DND-41 (cell line): ENCODE results near the gene COL6A5.

Experiments used
- ATAC-seq: fragments of 200-7000 bp; cut with Tn5 transposase; 3 replicates; pipeline ENCODE4 v1.9.1; 2021; ENCODE audit warnings: low read depth; ENCODE audit not compliant: insufficient read depth
- DNase-seq: peaks from one replicate; pipeline ENCODE4 v3.0.0-alpha.2; 2020
- H2AFZ ChIP-seq: 2 replicates; pipeline ENCODE4 v1.6.0; 2012; ENCODE audit warnings: low read depth, low read length
- H3K27ac ChIP-seq: 2 replicates; pipeline ENCODE4 v1.5.1; 2012; ENCODE audit warnings: low read length, inconsistent platforms
- H3K27me3 ChIP-seq: fragments of 200-600 bp; sonication (generic); 2 replicates; pipeline ENCODE4 v1.6.0; 2012; ENCODE audit warnings: low read length, mild to moderate bottlenecking, inconsistent platforms; ENCODE audit not compliant: insufficient read depth, poor library complexity
- H3K36me3 ChIP-seq: 2 replicates; pipeline ENCODE4 v1.5.1; 2012; ENCODE audit warnings: low read length, inconsistent platforms; ENCODE audit not compliant: insufficient read depth
- H3K4me1 ChIP-seq: 2 replicates; pipeline ENCODE4 v1.5.1; 2012; ENCODE audit warnings: mild to moderate bottlenecking, low read length; ENCODE audit not compliant: insufficient read depth
- H3K4me2 ChIP-seq: 2 replicates; pipeline ENCODE4 v1.6.0; 2012; ENCODE audit warnings: mild to moderate bottlenecking, moderate library complexity, low read length, inconsistent platforms; ENCODE audit not compliant: insufficient read depth
- H3K4me3 ChIP-seq, 2 experiments: fragments of 200-600 bp in 1 of 2; shearing (Covaris generic) in 1 of 2; 2 replicates each; pipeline ENCODE4 v1.5.1; 2012 to 2016; ENCODE audit warnings: inconsistent platforms in 2 of 2, low read length in 2 of 2, mild to moderate bottlenecking in 2 of 2, low read depth in 1 of 2, moderate library complexity in 1 of 2
- H3K79me2 ChIP-seq: 2 replicates; pipeline ENCODE4 v1.6.0; 2012; ENCODE audit warnings: low read length, inconsistent platforms; ENCODE audit not compliant: insufficient read depth
- H3K9ac ChIP-seq: 2 replicates; pipeline ENCODE4 v1.6.0; 2012; ENCODE audit warnings: low read depth, mild to moderate bottlenecking, inconsistent platforms, low read length, moderate library complexity
- H3K9me3 ChIP-seq: 2 replicates; pipeline ENCODE4 v1.5.1; 2012; ENCODE audit warnings: low read length, moderate library complexity, mild to moderate bottlenecking, inconsistent platforms; ENCODE audit not compliant: insufficient read depth, severe bottlenecking
- H4K20me1 ChIP-seq: 2 replicates; pipeline ENCODE4 v1.6.0; 2012; ENCODE audit warnings: low read length; ENCODE audit not compliant: insufficient read depth
- EZH2 ChIP-seq: IDR thresholded peaks from 3 replicates; pipeline ENCODE4 v1.6.1; 2012; ENCODE audit warnings: borderline replicate concordance, low read depth, mild to moderate bottlenecking, moderate library complexity, low read length, inconsistent platforms; ENCODE audit not compliant: severe bottlenecking
- TF ChIP-seq, protein P1 (sequence below): IDR thresholded peaks from 2 replicates; pipeline ENCODE4 v1.5.1; 2012; ENCODE audit warnings: borderline replicate concordance, low read length, moderate library complexity, mild to moderate bottlenecking; ENCODE audit not compliant: poor library complexity, severe bottlenecking; ENCODE audit errors: extremely low read depth

COL6A5 gene

DNA sequence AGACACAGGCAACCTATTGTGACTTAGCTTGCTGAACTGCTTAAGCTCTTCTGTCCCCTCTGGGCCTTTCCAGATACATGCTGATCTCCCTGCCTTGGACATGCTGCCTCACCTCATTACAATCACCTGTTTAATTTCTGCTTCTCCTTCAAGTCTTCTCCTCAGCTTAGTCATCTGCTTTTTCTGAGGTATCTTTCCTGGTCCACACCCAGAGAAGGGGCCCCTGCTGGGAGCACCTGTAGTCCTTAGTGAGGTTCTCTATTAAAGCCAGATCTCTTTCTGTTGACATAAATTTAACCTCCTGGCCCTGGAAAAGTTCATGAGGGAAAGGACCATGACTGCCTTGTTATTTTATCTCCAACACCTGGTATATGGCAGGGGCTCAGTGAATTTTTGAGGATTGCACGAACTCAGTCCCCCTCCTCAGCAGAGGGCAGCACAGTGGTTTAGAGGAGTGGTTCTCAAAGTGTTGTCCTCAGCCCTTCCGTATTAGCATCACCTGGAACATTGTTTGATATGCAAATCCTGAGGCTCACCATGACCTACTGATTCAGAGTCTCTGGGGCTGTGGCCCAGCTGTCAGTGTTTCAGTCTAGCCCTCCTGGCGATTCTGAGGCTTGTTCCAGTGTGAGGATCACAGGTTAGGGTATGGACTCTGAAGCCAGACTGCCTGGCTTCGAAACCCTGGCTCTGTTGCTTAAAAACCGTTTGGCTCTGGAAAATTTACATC is 184.2 kb downstream of the COL6A5 start:
- no peaks in the 10 kb centered on the region for H3K79me2 ChIP-seq
- no peaks in the 10 kb centered on the region for H3K4me1 ChIP-seq
- ATAC-seq: no peak
- no peak overlapping the region for H2AFZ ChIP-seq
- H3K36me3 ChIP-seq: no peaks in the 10 kb centered on the region
- DNase-seq: no peak
- H3K9ac ChIP-seq: no peak overlapping the region
- H4K20me1 ChIP-seq: no peaks in the 10 kb centered on the region
- H3K27me3 ChIP-seq: peaks cover 10% of the 10 kb centered on the region
- no peak overlapping the region for H3K4me3 ChIP-seq
- no peak overlapping the region for H3K4me2 ChIP-seq
- no peaks in the 10 kb centered on the region for H3K9me3 ChIP-seq
- H3K27ac ChIP-seq: no peak overlapping the region
- TF ChIP-seq, protein P1, sequence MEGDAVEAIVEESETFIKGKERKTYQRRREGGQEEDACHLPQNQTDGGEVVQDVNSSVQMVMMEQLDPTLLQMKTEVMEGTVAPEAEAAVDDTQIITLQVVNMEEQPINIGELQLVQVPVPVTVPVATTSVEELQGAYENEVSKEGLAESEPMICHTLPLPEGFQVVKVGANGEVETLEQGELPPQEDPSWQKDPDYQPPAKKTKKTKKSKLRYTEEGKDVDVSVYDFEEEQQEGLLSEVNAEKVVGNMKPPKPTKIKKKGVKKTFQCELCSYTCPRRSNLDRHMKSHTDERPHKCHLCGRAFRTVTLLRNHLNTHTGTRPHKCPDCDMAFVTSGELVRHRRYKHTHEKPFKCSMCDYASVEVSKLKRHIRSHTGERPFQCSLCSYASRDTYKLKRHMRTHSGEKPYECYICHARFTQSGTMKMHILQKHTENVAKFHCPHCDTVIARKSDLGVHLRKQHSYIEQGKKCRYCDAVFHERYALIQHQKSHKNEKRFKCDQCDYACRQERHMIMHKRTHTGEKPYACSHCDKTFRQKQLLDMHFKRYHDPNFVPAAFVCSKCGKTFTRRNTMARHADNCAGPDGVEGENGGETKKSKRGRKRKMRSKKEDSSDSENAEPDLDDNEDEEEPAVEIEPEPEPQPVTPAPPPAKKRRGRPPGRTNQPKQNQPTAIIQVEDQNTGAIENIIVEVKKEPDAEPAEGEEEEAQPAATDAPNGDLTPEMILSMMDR: no peak
- no peak for TF ChIP-seq EZH2

- DNase-seq (no peak), ATAC-seq (no peak)
These were observed 187.8 kb downstream of the COL6A5 start for GRCh38 chr3:130533247-130533646.

More at GRCh38 chr3:130533247-130533646, 187.8 kb downstream of the COL6A5 start:
- Histone ChIP-seq H3K9ac (no peak overlapping the region), H3K4me1 (no peaks in the 10 kb centered on the region), H4K20me1 (no peaks in the 10 kb centered on the region), H3K9me3 (no peaks in the 10 kb centered on the region), H3K27ac (no peak overlapping the region), H3K4me3 (no peak overlapping the region), H3K4me2 (no peak overlapping the region), H2AFZ (no peak overlapping the region), H3K27me3 (peaks cover 4% of the 10 kb centered on the region), H3K36me3 (no peaks in the 10 kb centered on the region), H3K79me2 (no peaks in the 10 kb centered on the region)
- no peak for TF ChIP-seq EZH2
- TF ChIP-seq, protein P1: no peak
